ENCODE data around the gene TMPRSS6.

- TF ChIP-seq CTCF (IDR thresholded peaks at IDR 0.05) (no peak), POLR2A (IDR thresholded peaks at IDR 0.05) (no peak)
Measured at GRCh38 chr22:37037669-37038068, 71.8 kb downstream of the TMPRSS6 start.

Measured in testis (tissue), 2 donors.